Panc1 (cell line): ENCODE results near the gene PRKCQ. TPM values are rescaled to one million over a fixed set of nuclear protein-coding genes. Genes with fewer than 3 reads are reported as not detected.

Experiments
- ATAC-seq: fragments of 200-7000 bp; cut with Tn5 transposase; 2 replicates; pipeline ENCODE4 v1.9.1; 2020; ENCODE audit warnings: mild to moderate bottlenecking, moderate library complexity
- BruUV-seq: library from RNA; stranded (reverse); fragments of 400-500 nt; replicated peaks from 2 replicates; lab custom pipeline; 2021; lab: Mats Ljungman, UMichigan
- CTCF ChIA-PET: fragments of 300-600 bp; sonication (Branson Sonifier 250); formaldehyde crosslinking; loops from one replicate; lab custom pipeline; 2022; ENCODE audit warnings: antibody characterized with exemption; lab: Charles Lee
- POLR2A ChIA-PET: fragments of 300-600 bp; sonication (Branson Sonifier 250); formaldehyde crosslinking; loops from one replicate; lab custom pipeline; 2022; ENCODE audit warnings: antibody characterized with exemption; lab: Charles Lee
- DNase-seq: peaks from one replicate; pipeline ENCODE4 v3.0.0-alpha.2; 2010; ENCODE audit warnings: low read depth, low spot score
- H3K27ac ChIP-seq: 2 replicates; pipeline ENCODE4 v1.5.1; 2011; ENCODE audit warnings: mild to moderate bottlenecking, low read length, inconsistent platforms
- H3K27me3 ChIP-seq: fragments of 200-500 bp; sonication (Bioruptor generic); 2 replicates; pipeline ENCODE4 v1.6.0; 2014; ENCODE audit warnings: low read length, inconsistent platforms; ENCODE audit not compliant: control insufficient read depth, insufficient read depth
- H3K36me3 ChIP-seq: fragments of 200-500 bp; sonication (Bioruptor generic); 2 replicates; pipeline ENCODE4 v1.5.1; 2014; ENCODE audit warnings: inconsistent platforms, mild to moderate bottlenecking, low read length, moderate library complexity; ENCODE audit not compliant: control insufficient read depth, insufficient read depth
- H3K4me1 ChIP-seq: 2 replicates; pipeline ENCODE4 v1.5.1; 2011; ENCODE audit warnings: inconsistent platforms, mild to moderate bottlenecking, low read length, moderate library complexity; ENCODE audit not compliant: control insufficient read depth, insufficient read depth
- H3K4me3 ChIP-seq, 2 experiments: 2 replicates each; pipeline ENCODE4 v1.5.1; 2011 to 2012; ENCODE audit warnings: low read depth in 2 of 2, low read length in 2 of 2, mild to moderate bottlenecking in 2 of 2, inconsistent platforms in 1 of 2, moderate library complexity in 1 of 2
- H3K9me3 ChIP-seq: fragments of 200-500 bp; sonication (Bioruptor generic); 2 replicates; pipeline ENCODE4 v1.5.1; 2014; ENCODE audit warnings: low read depth, mild to moderate bottlenecking, inconsistent platforms, low read length, moderate library complexity; ENCODE audit not compliant: control insufficient read depth, insufficient read depth
- CTCF ChIP-seq: fragments of 450-650 bp; IDR thresholded peaks from 2 replicates; pipeline ENCODE4 v1.5.1; 2017; ENCODE audit warnings: mild to moderate bottlenecking
- POLR2AphosphoS5 ChIP-seq: IDR thresholded peaks from 2 replicates; pipeline ENCODE4 v1.6.1; 2012; ENCODE audit warnings: mild to moderate bottlenecking, low read depth, low read length, moderate library complexity
- REST ChIP-seq, 2 experiments: IDR thresholded peaks; 2 replicates each; pipeline ENCODE4 v1.6.1; 2011 to 2012; ENCODE audit warnings: low read depth in 2 of 2, control low read depth in 1 of 2, low read length in 1 of 2, mild to moderate bottlenecking in 1 of 2, moderate library complexity in 1 of 2; ENCODE audit not compliant: insufficient read depth in 1 of 2
- SIN3A ChIP-seq: IDR thresholded peaks from 2 replicates; pipeline ENCODE4 v1.6.1; 2012; ENCODE audit warnings: low read depth, mild to moderate bottlenecking, low read length, moderate library complexity, borderline replicate concordance; ENCODE audit not compliant: insufficient read depth
- TCF7L2 ChIP-seq: IDR thresholded peaks from 2 replicates; pipeline ENCODE4 v1.6.1; 2011; ENCODE audit warnings: mild to moderate bottlenecking, low read depth, low read length, inconsistent platforms
- in situ Hi-C: cut with HindIII; loops from 2 replicates; pipeline ENCODE4 v1.10.0; 2016; ENCODE audit warnings: low sequenced_read_pairs, low pct_unique_long_range_greater_than_20kb
- intact Hi-C: fragments of 100-400 bp; cut with micrococcal nuclease; formaldehyde crosslinking; loops from one replicate; pipeline ENCODE4 v1.10.0; 2022; ENCODE audit not compliant: unreplicated experiment
- total RNA-seq: library from RNA; stranded (reverse); gene quantifications from one replicate; pipeline ENCODE4 v1.2.1, GENCODE V29; 2021; ENCODE audit not compliant: unreplicated experiment

Gene PRKCQ
- total RNA-seq, 1 experiment from 2014 or later: 0.23 TPM

- TF ChIP-seq REST (IDR thresholded peaks at IDR 0.05; ENCODE audit: insufficient read depth in 1 of 2, low read depth in 2 of 2, low read length in 1 of 2) (no peak), SIN3A (no peak), POLR2AphosphoS5 (no peak), TCF7L2 (no peak), CTCF (no peak)
- H3K4me3 ChIP-seq: no peak overlapping the region
- no peak for ATAC-seq
- in situ Hi-C loops (no loop called here), intact Hi-C loops (no loop called here)
- no peaks in the 10 kb centered on the region for H3K36me3 ChIP-seq
- no peak overlapping the region for H3K27ac ChIP-seq
- BruUV-seq: no TSS peak
- ChIA-PET CTCF (no interaction called here), POLR2A (no interaction called here)
- no peak for DNase-seq
- no peaks in the 10 kb centered on the region for H3K4me1 ChIP-seq
- H3K9me3 ChIP-seq: no peaks in the 10 kb centered on the region
- H3K27me3 ChIP-seq: peaks cover 4% of the 10 kb centered on the region; the same call in 1 of the 2 replicates
These were observed 12.2 kb downstream of the PRKCQ start for GRCh38 chr10:6567884-6568283.

DNA sequence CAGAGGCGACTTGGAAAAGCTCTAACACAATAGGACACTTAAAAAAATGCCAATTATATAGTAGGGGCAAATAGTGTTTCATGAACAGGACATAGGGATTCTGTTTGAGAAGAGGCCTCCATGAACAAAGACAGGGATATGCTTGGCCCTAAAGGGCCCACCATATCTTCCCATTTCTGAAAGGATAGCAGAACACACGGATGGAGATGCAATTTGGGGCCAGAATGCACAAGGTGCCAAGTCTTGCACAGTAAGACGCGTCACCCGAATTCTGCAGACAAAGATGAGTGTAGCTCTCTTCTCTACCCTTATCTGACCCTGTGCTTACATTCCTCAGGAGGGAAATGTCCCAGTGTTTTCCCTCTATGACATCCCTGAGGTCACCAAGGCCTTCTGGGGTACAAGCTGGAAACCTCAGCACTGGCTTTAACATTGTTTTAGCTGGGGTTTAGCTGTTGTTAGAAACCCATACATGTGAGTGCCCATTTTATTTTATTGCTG, 12.8 kb downstream of the PRKCQ start:
- intact Hi-C loops: no loop called here
- in situ Hi-C loops: no loop called here
- H3K9me3 ChIP-seq: no peaks in the 10 kb centered on the region
- POLR2A ChIA-PET: no interaction called here
- H3K36me3 ChIP-seq: no peaks in the 10 kb centered on the region
- CTCF ChIA-PET: no interaction called here
- BruUV-seq: no TSS peak
- no peaks in the 10 kb centered on the region for H3K4me1 ChIP-seq
- no peak for ATAC-seq
- DNase-seq: no peak
- peaks cover 4% of the 10 kb centered on the region; the same call in 1 of the 2 replicates for H3K27me3 ChIP-seq
- no peak overlapping the region for H3K4me3 ChIP-seq
- H3K27ac ChIP-seq: no peak overlapping the region
- TF ChIP-seq REST (IDR thresholded peaks at IDR 0.05; ENCODE audit: insufficient read depth in 1 of 2, low read depth in 2 of 2, low read length in 1 of 2) (no peak), CTCF (no peak), TCF7L2 (no peak), SIN3A (no peak), POLR2AphosphoS5 (no peak)
